IPS-NIHi11 (cell line): ENCODE measurements around the gene ATAD3B.
"Not testable (repeated sequence)": the region's sequence is repeated elsewhere in the genome, so short reads cannot be mapped to it uniquely, and the experiment has no call there.

Source experiments
- DNase-seq: peaks from one replicate; pipeline ENCODE4 v3.0.0; 2012; ENCODE audit warnings: mixed read lengths, low spot score

ATAD3B gene

GRCh38 chr1:1450616-1451015 lies 20.9 kb upstream of the ATAD3B start:
- not testable (repeated sequence) for DNase-seq

GRCh38 chr1:1451696-1452364 lies 19.7 kb upstream of the ATAD3B start:
- DNase-seq: peak; percentile 8

GRCh38 chr1:1452365-1452739 lies 19.2 kb upstream of the ATAD3B start:
- not testable (repeated sequence) for DNase-seq

- DNase-seq: no peak
Observed at GRCh38 chr1:1452882-1453281, 18.7 kb upstream of the ATAD3B start.

GRCh38 chr1:1454286-1455056 lies 17.1 kb upstream of the ATAD3B start:
- not testable (repeated sequence) for DNase-seq

- DNase-seq: no peak
Observed at GRCh38 chr1:1455366-1455884, 16.1 kb upstream of the ATAD3B start.

GRCh38 chr1:1455934-1456333 lies 15.6 kb upstream of the ATAD3B start:
- DNase-seq: not testable (repeated sequence)

- DNase-seq: not testable (repeated sequence)
Observed at GRCh38 chr1:1456683-1457255, 14.8 kb upstream of the ATAD3B start.

- not testable (repeated sequence) for DNase-seq
Observed at GRCh38 chr1:1459156-1459555, 12.4 kb upstream of the ATAD3B start.

- DNase-seq: not testable (repeated sequence)
Observed at GRCh38 chr1:1459711-1460110, 11.9 kb upstream of the ATAD3B start.

- DNase-seq: no peak
Observed at GRCh38 chr1:1460540-1461130, 10.9 kb upstream of the ATAD3B start.

- DNase-seq: no peak
Observed at GRCh38 chr1:1461721-1462317, 9.7 kb upstream of the ATAD3B start.

- DNase-seq: peak; percentile 61
Observed at GRCh38 chr1:1462318-1462966, 9.1 kb upstream of the ATAD3B start.

GRCh38 chr1:1463312-1463711 lies 8.3 kb upstream of the ATAD3B start:
- DNase-seq: no peak

GRCh38 chr1:1468196-1468985 lies 3.2 kb upstream of the ATAD3B start:
- not testable (repeated sequence) for DNase-seq

- no peak for DNase-seq
Observed at GRCh38 chr1:1470626-1471388, 758 bp upstream of the ATAD3B start.

- DNase-seq: not testable (repeated sequence)
Observed at GRCh38 chr1:1472053-1472876, 700 bp downstream of the ATAD3B start.

- not testable (repeated sequence) for DNase-seq
Observed at GRCh38 chr1:1476011-1476410, 4.4 kb downstream of the ATAD3B start.

- no peak for DNase-seq
Observed at GRCh38 chr1:1477206-1477605, 5.6 kb downstream of the ATAD3B start.
